Heart left ventricle (tissue), 16 donors: Measurements from ENCODE around the gene GFRAL. TPM values are rescaled to one million over a fixed set of nuclear protein-coding genes. Genes with fewer than 3 reads are reported as not detected.

Experiments
- ATAC-seq, 4 donors: fragments of 200-7000 bp; cut with Tn5 transposase; one replicate each; pipeline ENCODE4 v1.9.1; 2020 to 2022; ENCODE audit warnings: moderate library complexity in 4 of 4, mild to moderate bottlenecking in 3 of 4, moderate number of reproducible peaks in 1 of 4
- DNase-seq, 5 donors: peaks; one replicate each; pipeline ENCODE4 v3.0.0-alpha.2; 2020
- H3K27ac ChIP-seq, 12 donors: fragments of 200-600 bp; sonication (generic) in 4 of 12; one replicate each; pipeline versions ENCODE4 v1.5.0 to v1.8.0; 2016 to 2022; ENCODE audit warnings: mild to moderate bottlenecking in 2 of 12
- H3K27me3 ChIP-seq, 9 donors: fragments of 200-600 bp; sonication (generic) in 2 of 9; one replicate each; pipeline versions ENCODE4 v1.5.1 to v1.8.0; 2016 to 2022; ENCODE audit warnings: mild to moderate bottlenecking in 3 of 9
- H3K36me3 ChIP-seq, 9 donors: fragments of 200-600 bp; sonication (generic) in 2 of 9; one replicate each; pipeline versions ENCODE4 v1.5.0 to v1.8.0; 2018 to 2022; ENCODE audit warnings: mild to moderate bottlenecking in 2 of 9
- H3K4me1 ChIP-seq, 12 donors: fragments of 200-600 bp; sonication (generic) in 4 of 12; one replicate each; pipeline versions ENCODE4 v1.5.0 to v1.8.0; 2016 to 2022; ENCODE audit warnings: mild to moderate bottlenecking in 3 of 12
- H3K4me3 ChIP-seq, 12 donors: fragments of 200-600 bp; sonication (generic) in 4 of 12; one replicate each; pipeline versions ENCODE4 v1.5.0 to v1.8.0; 2017 to 2022; ENCODE audit warnings: mild to moderate bottlenecking in 9 of 12, moderate library complexity in 4 of 12
- H3K9me3 ChIP-seq, 12 donors: fragments of 200-600 bp; sonication (generic) in 4 of 12; one replicate each; pipeline versions ENCODE4 v1.5.0 to v1.8.0; 2016 to 2022; ENCODE audit warnings: mild to moderate bottlenecking in 1 of 12
- POLR2A ChIP-seq, 2 donors: fragments of 450-650 bp; IDR thresholded peaks; one replicate each; pipeline ENCODE4 v1.6.1; 2017; ENCODE audit warnings: antibody characterized with exemption in 2 of 2, mild to moderate bottlenecking in 2 of 2, moderate library complexity in 2 of 2
- WGBS, 4 donors: extraction: QIAGEN DNeasy Blood & Tissue Kit in 2 of 4; methylation state at CpG; one replicate each; pipeline versions ENCODE4 v1.1.5 to v1.1.7; 2013 to 2018; 5-methylcytosine and 5-hydroxymethylcytosine counted together
- intact Hi-C, 10 donors: fragments of 100-400 bp; cut with DNase I; formaldehyde crosslinking; loops; one replicate each; pipeline versions ENCODE4 v1.11.1 to v1.14.2; 2022
- polyA plus RNA-seq, 2 donors: library from polyadenylated mRNA; stranded (reverse); fragments of 200-250 nt; gene quantifications; one replicate each; pipeline ENCODE4 v1.2.3, GENCODE V29; 2013
- total RNA-seq, 9 donors: library from RNA; depleted of rRNA in 2 of 9; stranded (reverse); fragments of >200 nt in 2 of 9; fragmentation: NEBNext Ultra II Directional in 3 of 9; extraction: Animal tissue kit (Norgen Biotek cat#: 25700) in 3 of 9; gene quantifications; one replicate each; pipeline versions ENCODE4 v1.1.0 to v1.2.4, GENCODE V29; 2016 to 2023
- TF ChIP-seq, protein P1 (sequence below), 12 donors: fragments of 200-600 bp; sonication (generic) in 4 of 12; IDR thresholded peaks; one replicate each; pipeline versions ENCODE4 v1.5.0 to v1.8.0; 2018 to 2022; ENCODE audit warnings: antibody characterized with exemption in 12 of 12, mild to moderate bottlenecking in 5 of 12
- donor health status: ischemic (EF 13 %, LVEDD 7.1; RV severe dilation, severe dysfunction).
- donor health status: healthy with polysubstance abuse.
- donor health status: DM: no; HTN: yes; CAD: no.
- donor health status: DM: no; HTN: no; CAD: no.
- donor health status: ischemic (EF 25% LVEDD 6.9; RV normal size, moderate dysfunction).
- donor health status: ischemic (EF 25% LVEDD 5.7; RV mildly dilated, moderate dysfunction).
- donor health status: healthy.
- donor health status: DM: yes; HTN: yes; CAD: no.
- donor health status: ischemic (EF 35%, LVEDD 5.7; RV mildly dilated, moderate dysfunction).
- donor health status: nonischemic (EF 11% LVEDD 7.7; RV severe dilation, severe dysfunction).
- donor health status: DM: yes; HTN: yes; CAD: no.
- donor health status: PGD.
- donor health status: ischemic (EF 29% LVEDD 5.4; RV normal size, mild dysfunction).
- donor health status: nonischemic (EF 23%, LVEDD 6.1; RV moderate dilation, normal function).

Gene GFRAL
- total and polyA plus RNA-seq, 11 donors: not detected

- DNase-seq (no peak), ATAC-seq (no peak)
- intact Hi-C loops: no loop called here
- H3K36me3 ChIP-seq: no peaks in the 10 kb centered on the region
- no peaks in the 10 kb centered on the region for H3K4me1 ChIP-seq
- H3K27me3 ChIP-seq: no peaks in the 10 kb centered on the region
- no peak overlapping the region for H3K4me3 ChIP-seq
- H3K9me3 ChIP-seq: peaks cover 0 to 4% (median 0%) of the 10 kb centered on the region in 12 donors
- TF ChIP-seq, protein P1, sequence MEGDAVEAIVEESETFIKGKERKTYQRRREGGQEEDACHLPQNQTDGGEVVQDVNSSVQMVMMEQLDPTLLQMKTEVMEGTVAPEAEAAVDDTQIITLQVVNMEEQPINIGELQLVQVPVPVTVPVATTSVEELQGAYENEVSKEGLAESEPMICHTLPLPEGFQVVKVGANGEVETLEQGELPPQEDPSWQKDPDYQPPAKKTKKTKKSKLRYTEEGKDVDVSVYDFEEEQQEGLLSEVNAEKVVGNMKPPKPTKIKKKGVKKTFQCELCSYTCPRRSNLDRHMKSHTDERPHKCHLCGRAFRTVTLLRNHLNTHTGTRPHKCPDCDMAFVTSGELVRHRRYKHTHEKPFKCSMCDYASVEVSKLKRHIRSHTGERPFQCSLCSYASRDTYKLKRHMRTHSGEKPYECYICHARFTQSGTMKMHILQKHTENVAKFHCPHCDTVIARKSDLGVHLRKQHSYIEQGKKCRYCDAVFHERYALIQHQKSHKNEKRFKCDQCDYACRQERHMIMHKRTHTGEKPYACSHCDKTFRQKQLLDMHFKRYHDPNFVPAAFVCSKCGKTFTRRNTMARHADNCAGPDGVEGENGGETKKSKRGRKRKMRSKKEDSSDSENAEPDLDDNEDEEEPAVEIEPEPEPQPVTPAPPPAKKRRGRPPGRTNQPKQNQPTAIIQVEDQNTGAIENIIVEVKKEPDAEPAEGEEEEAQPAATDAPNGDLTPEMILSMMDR (IDR thresholded peaks at IDR 0.05): no peak
- no peak overlapping the region for H3K27ac ChIP-seq
Observed at GRCh38 chr6:55379471-55379870, 52.2 kb downstream of the GFRAL start.

GRCh38 chr6:55379895-55380294, 52.6 kb downstream of the GFRAL start:
- WGBS, 4 donors: 33 to 73% (median 50%) methylated on average over 1 of the region's 1 CpG
- intact Hi-C loops: no loop called here
- no peak for DNase-seq
- H3K27me3 ChIP-seq: no peaks in the 10 kb centered on the region
- TF ChIP-seq, protein P1 (IDR thresholded peaks at IDR 0.05): no peak
- no peak for TF ChIP-seq POLR2A (IDR thresholded peaks at IDR 0.05)
- no peaks in the 10 kb centered on the region for H3K4me1 ChIP-seq
- H3K9me3 ChIP-seq: peaks cover 0 to 3% (median 0%) of the 10 kb centered on the region in 12 donors
- H3K27ac ChIP-seq: no peak overlapping the region
- H3K4me3 ChIP-seq: no peak overlapping the region
- H3K36me3 ChIP-seq: no peaks in the 10 kb centered on the region
- ATAC-seq: no peak

- Histone ChIP-seq H3K27ac (no peak overlapping the region), H3K4me3 (no peak overlapping the region), H3K27me3 (no peaks in the 10 kb centered on the region), H3K36me3 (no peaks in the 10 kb centered on the region), H3K9me3 (no peaks in the 10 kb centered on the region), H3K4me1 (no peaks in the 10 kb centered on the region)
- WGBS, 4 donors: 77 to 90% (median 84%) methylated on average over 3 of the region's 3 CpGs
- no peak for TF ChIP-seq POLR2A (IDR thresholded peaks at IDR 0.05)
- TF ChIP-seq, protein P1 (IDR thresholded peaks at IDR 0.05): no peak
- DNase-seq (no peak), ATAC-seq (no peak)
- intact Hi-C loops: no loop called here
Observed at GRCh38 chr6:55388211-55388610, 60.9 kb downstream of the GFRAL start.

DNA sequence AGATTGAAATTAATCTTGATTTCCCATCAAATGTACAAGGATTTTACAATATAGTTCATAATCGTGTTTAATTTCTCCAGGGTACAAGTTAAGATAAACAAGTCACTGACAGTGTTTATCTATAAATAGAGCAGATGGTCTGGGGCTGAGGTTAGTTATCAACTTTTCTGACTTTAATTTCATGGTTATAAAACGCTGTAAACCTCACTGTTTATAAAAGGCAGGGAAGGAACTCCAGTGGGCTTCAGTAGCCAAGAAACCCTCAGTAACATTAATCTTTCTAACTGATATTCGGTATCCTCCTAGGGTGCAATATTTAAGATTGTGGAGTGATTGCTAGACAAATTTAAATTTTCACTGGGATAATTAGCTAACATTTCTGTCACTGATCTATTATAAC, 68.6 kb downstream of the GFRAL start:
- Histone ChIP-seq H3K4me3 (no peak overlapping the region), H3K27me3 (no peaks in the 10 kb centered on the region), H3K27ac (no peak overlapping the region), H3K9me3 (no peaks in the 10 kb centered on the region), H3K36me3 (no peaks in the 10 kb centered on the region), H3K4me1 (no peaks in the 10 kb centered on the region)
- TF ChIP-seq, protein P1 (IDR thresholded peaks at IDR 0.05): no peak
- no peak for TF ChIP-seq POLR2A (IDR thresholded peaks at IDR 0.05)
- DNase-seq (no peak), ATAC-seq (no peak)
- WGBS, 4 donors: 30 to 50% (median 36%) methylated on average over 3 of the region's 3 CpGs
- intact Hi-C loops: no loop called here
